H1 (cell line): ENCODE results near the gene POM121L2. TPM values are rescaled to one million over a fixed set of nuclear protein-coding genes. Genes with fewer than 3 reads are reported as not detected.

Experiments
- CTCF ChIA-PET: fragments of 300-600 bp; sonication (Branson Sonifier 250); formaldehyde crosslinking; loops from one replicate; lab custom pipeline; 2021; ENCODE audit not compliant: partially characterized antibody; lab: Charles Lee
- POLR2A ChIA-PET: fragments of 300-600 bp; sonication (Branson Sonifier 250); formaldehyde crosslinking; loops from one replicate; lab custom pipeline; 2021; ENCODE audit warnings: inconsistent platforms; ENCODE audit not compliant: partially characterized antibody; lab: Charles Lee
- DNase-seq, 2 experiments: peaks; one replicate each; pipeline versions ENCODE4 v3.0.0 to v3.0.0-alpha.2; 2010 to 2022; ENCODE audit warnings: low spot score in 2 of 2, low read depth in 1 of 2, mixed read lengths in 1 of 2
- FAIRE-seq: peaks from 2 replicates; lab custom pipeline; 2011; peaks lifted over from hg19 to GRCh38; lab: Jason Lieb, UNC
- H2AFZ ChIP-seq: 2 replicates; pipeline ENCODE4 v1.8.1; 2012; ENCODE audit warnings: low read length, inconsistent platforms
- H2AK5ac ChIP-seq: 2 replicates; pipeline ENCODE4 v1.6.1; 2013; ENCODE audit warnings: low read depth, low read length
- H2BK120ac ChIP-seq: replicated peaks from 2 replicates; pipeline ENCODE3; 2013; ENCODE audit warnings: low read depth, low read length, inconsistent platforms
- H2BK12ac ChIP-seq: 2 replicates; pipeline ENCODE4 v1.6.1; 2013; ENCODE audit warnings: low read depth, low read length
- H2BK15ac ChIP-seq: 2 replicates; pipeline ENCODE4 v1.6.1; 2013; ENCODE audit warnings: low read length
- H2BK20ac ChIP-seq: 2 replicates; pipeline ENCODE4 v1.6.1; 2013; ENCODE audit warnings: low read length
- H2BK5ac ChIP-seq: 2 replicates; pipeline ENCODE4 v1.6.1; 2013; ENCODE audit warnings: low read depth, low read length
- H3K14ac ChIP-seq: 2 replicates; pipeline ENCODE4 v1.6.1; 2013; ENCODE audit warnings: inconsistent platforms; ENCODE audit not compliant: insufficient read length
- H3K18ac ChIP-seq: 2 replicates; pipeline ENCODE4 v1.6.1; 2013; ENCODE audit warnings: low read length; ENCODE audit errors: extremely low read depth
- H3K23ac ChIP-seq: 2 replicates; pipeline ENCODE4 v1.6.1; 2013; ENCODE audit warnings: inconsistent platforms; ENCODE audit not compliant: insufficient read length
- H3K23me2 ChIP-seq: 2 replicates; pipeline ENCODE4 v1.6.1; 2013; ENCODE audit warnings: low read depth, low read length
- H3K27ac ChIP-seq: 2 replicates; pipeline ENCODE4 v1.6.1; 2011; ENCODE audit warnings: low read depth, low read length, inconsistent platforms
- H3K27me3 ChIP-seq, 4 experiments: replicated peaks in 1 of 4; 1 replicate in 1 of 4; 2 replicates in 3 of 4; pipeline versions ENCODE4 v1.6.1 to v1.8.1; 2011 to 2013; ENCODE audit warnings: low read length in 3 of 4, mild to moderate bottlenecking in 3 of 4, inconsistent platforms in 2 of 4, mixed read lengths in 2 of 4, moderate library complexity in 1 of 4; ENCODE audit not compliant: control insufficient read depth in 3 of 4, insufficient read depth in 3 of 4; ENCODE audit errors: extremely low read depth in 1 of 4
- H3K36me3 ChIP-seq, 4 experiments: 2 replicates each; pipeline versions ENCODE4 v1.6.1 to v1.8.1; 2011 to 2013; ENCODE audit warnings: mild to moderate bottlenecking in 4 of 4, low read length in 3 of 4, moderate library complexity in 2 of 4, control low read depth in 1 of 4, inconsistent platforms in 1 of 4; ENCODE audit not compliant: insufficient read depth in 4 of 4, control insufficient read depth in 2 of 4
- H3K4ac ChIP-seq: replicated peaks from 2 replicates; pipeline ENCODE3; 2013; ENCODE audit warnings: low read length, low read depth, mixed read lengths, inconsistent platforms; ENCODE audit not compliant: insufficient read length
- H3K4me1 ChIP-seq, 4 experiments: replicated peaks in 1 of 4; 1 replicate in 1 of 4; 2 replicates in 3 of 4; pipeline versions ENCODE4 v1.6.1 to v1.8.1; 2011 to 2013; ENCODE audit warnings: low read length in 3 of 4, inconsistent platforms in 2 of 4, mixed read lengths in 1 of 4; ENCODE audit not compliant: insufficient read depth in 4 of 4, control insufficient read depth in 3 of 4
- H3K4me2 ChIP-seq, 2 experiments: 2 replicates each; pipeline versions ENCODE4 v1.6.1 to v1.8.1; 2011 to 2013; ENCODE audit warnings: low read depth in 2 of 2, low read length in 2 of 2, control low read depth in 1 of 2, inconsistent platforms in 1 of 2, mild to moderate bottlenecking in 1 of 2; ENCODE audit not compliant: insufficient read depth in 1 of 2
- H3K4me3 ChIP-seq, 4 experiments: fragments of 200-600, 300-600 bp in 1 of 4; sonication (generic), shearing (Covaris generic), sonication (Bioruptor Twin) in 1 of 4; 2 replicates each; pipeline versions ENCODE4 v1.5.1 to v1.8.1; 2011 to 2016; ENCODE audit warnings: low read length in 4 of 4, low read depth in 3 of 4, control low read depth in 2 of 4, inconsistent platforms in 2 of 4, mild to moderate bottlenecking in 2 of 4, mixed read lengths in 1 of 4, moderate library complexity in 1 of 4; ENCODE audit not compliant: insufficient read depth in 2 of 4; ENCODE audit errors: extremely low read depth in 1 of 4
- H3K56ac ChIP-seq: replicated peaks from 2 replicates; pipeline ENCODE3; 2013; ENCODE audit warnings: low read depth, mild to moderate bottlenecking, mixed read lengths, low read length, inconsistent platforms; ENCODE audit not compliant: insufficient read length
- H3K79me1 ChIP-seq: 2 replicates; pipeline ENCODE4 v1.6.1; 2013; ENCODE audit warnings: low read depth, low read length, control low read depth
- H3K79me2 ChIP-seq, 2 experiments: 2 replicates each; pipeline versions ENCODE4 v1.6.1 to v1.8.1; 2012 to 2013; ENCODE audit warnings: low read length in 2 of 2, mild to moderate bottlenecking in 2 of 2, inconsistent platforms in 1 of 2; ENCODE audit not compliant: insufficient read depth in 2 of 2, control insufficient read depth in 1 of 2
- H3K9ac ChIP-seq, 4 experiments: replicated peaks in 1 of 4; 1 replicate in 1 of 4; 2 replicates in 3 of 4; pipeline versions ENCODE4 v1.6.1 to v1.8.1; 2011 to 2013; ENCODE audit warnings: low read depth in 3 of 4, low read length in 3 of 4, control low read depth in 2 of 4, mild to moderate bottlenecking in 2 of 4, moderate library complexity in 2 of 4, inconsistent platforms in 1 of 4; ENCODE audit errors: extremely low read depth in 1 of 4
- H3K9me3 ChIP-seq, 2 experiments: 2 replicates each; pipeline versions ENCODE4 v1.6.1 to v1.8.1; 2012 to 2013; ENCODE audit warnings: mild to moderate bottlenecking in 2 of 2, moderate library complexity in 2 of 2, control low read depth in 1 of 2, inconsistent platforms in 1 of 2, low read depth in 1 of 2, low read length in 1 of 2, mixed read lengths in 1 of 2; ENCODE audit not compliant: insufficient read depth in 2 of 2
- H4K20me1 ChIP-seq, 2 experiments: replicated peaks in 1 of 2; 2 replicates each; pipeline versions ENCODE3 to v1.8.1; 2011 to 2013; ENCODE audit warnings: inconsistent platforms in 2 of 2, low read length in 2 of 2, mild to moderate bottlenecking in 1 of 2; ENCODE audit not compliant: insufficient read depth in 2 of 2, control insufficient read depth in 1 of 2
- H4K5ac ChIP-seq: 2 replicates; pipeline ENCODE4 v1.6.1; 2013; ENCODE audit warnings: low read length, low read depth, mixed read lengths, inconsistent platforms; ENCODE audit not compliant: insufficient read length
- H4K8ac ChIP-seq: 2 replicates; pipeline ENCODE4 v1.8.0; 2013; ENCODE audit warnings: mild to moderate bottlenecking, moderate library complexity, low read length, inconsistent platforms; ENCODE audit not compliant: insufficient read depth; ENCODE audit errors: extremely low read depth
- H4K91ac ChIP-seq: replicated peaks from 2 replicates; pipeline ENCODE3; 2013; ENCODE audit warnings: low read length, mixed read lengths, inconsistent platforms; ENCODE audit not compliant: insufficient read length
- CEBPB ChIP-seq: IDR thresholded peaks from 2 replicates; pipeline ENCODE4 v1.6.1; 2012; ENCODE audit warnings: low read depth, low read length
- CHD1 ChIP-seq: IDR thresholded peaks from 2 replicates; pipeline ENCODE4 v1.6.1; 2012; ENCODE audit warnings: low read depth, low read length, improper control_type of control experiment
- CREB1 ChIP-seq: IDR thresholded peaks from 2 replicates; pipeline ENCODE4 v1.6.1; 2012; ENCODE audit warnings: inconsistent platforms
- EZH2 ChIP-seq: fragments of 200-600 bp; sonication (generic); IDR thresholded peaks from 2 replicates; pipeline ENCODE4 v1.7.1; 2012; ENCODE audit warnings: low read depth, mild to moderate bottlenecking, moderate library complexity, low read length, inconsistent platforms; ENCODE audit not compliant: severe bottlenecking
- GTF2F1 ChIP-seq: IDR thresholded peaks from 2 replicates; pipeline ENCODE4 v1.6.1; 2012; ENCODE audit warnings: low read depth, low read length, improper control_type of control experiment, borderline replicate concordance
- HDAC2 ChIP-seq, 2 experiments: fragments of 300-600 bp in 1 of 2; sonication (generic) in 1 of 2; IDR thresholded peaks; 2 replicates each; pipeline ENCODE4 v1.6.1; 2011 to 2012; ENCODE audit warnings: low read depth in 2 of 2, low read length in 2 of 2, mild to moderate bottlenecking in 2 of 2, moderate library complexity in 2 of 2, borderline replicate concordance in 1 of 2, inconsistent platforms in 1 of 2
- JUN ChIP-seq: IDR thresholded peaks from 2 replicates; pipeline ENCODE4 v1.6.1; 2011; ENCODE audit warnings: low read depth, mild to moderate bottlenecking, improper control_type of control experiment, low read length
- KDM4A ChIP-seq: IDR thresholded peaks from one replicate; pipeline ENCODE4 v1.7.1; 2012; ENCODE audit warnings: low read depth, mild to moderate bottlenecking, moderate library complexity, low read length, inconsistent platforms; ENCODE audit not compliant: severe bottlenecking
- POLR2A ChIP-seq, 2 experiments: IDR thresholded peaks; 1 replicate in 1 of 2; 2 replicates in 1 of 2; pipeline ENCODE4 v1.6.1; 2011; ENCODE audit warnings: low read depth in 2 of 2, low read length in 2 of 2, mild to moderate bottlenecking in 2 of 2; ENCODE audit errors: control extremely low read depth in 1 of 2
- POLR2AphosphoS5 ChIP-seq: IDR thresholded peaks from 2 replicates; pipeline ENCODE4 v1.6.1; 2011; ENCODE audit warnings: low read depth, low read length
- RXRA ChIP-seq: IDR thresholded peaks from 2 replicates; pipeline ENCODE4 v1.6.1; 2011; ENCODE audit warnings: low read depth, mild to moderate bottlenecking, low read length, moderate library complexity; ENCODE audit not compliant: insufficient read depth
- SRF ChIP-seq: IDR thresholded peaks from 2 replicates; pipeline ENCODE4 v1.6.1; 2011; ENCODE audit warnings: mild to moderate bottlenecking, low read depth, low read length, moderate library complexity
- WGBS, 2 experiments: shearing (Covaris generic) in 1 of 2; methylation state at CpG; one replicate each; pipeline versions ENCODE4 v1.1.6 to v1.1.7; 2013 to 2015; ENCODE audit warnings: low lambda C conversion rate in 2 of 2, mixed read lengths in 2 of 2, inconsistent platforms in 1 of 2, low coverage in 1 of 2, missing lambda C conversion rate in 1 of 2; ENCODE audit not compliant: insufficient replicate concordance in 2 of 2, insufficient coverage in 1 of 2, insufficient read length in 1 of 2; ENCODE audit errors: extremely low coverage in 1 of 2, missing lambda C conversion rate in 1 of 2; 5-methylcytosine and 5-hydroxymethylcytosine counted together
- polyA plus RNA-seq, 7 experiments: library from polyadenylated mRNA; depleted of rRNA in 3 of 7; stranded (reverse) in 5 of 7; unstranded in 2 of 7; fragments of >200 nt in 5 of 7; fragments of 200-250 nt in 2 of 7; gene quantifications; 1 replicate in 5 of 7; 2 replicates in 1 of 7; 4 replicates in 1 of 7; pipeline versions ENCODE4 v1.2.1 to v1.2.3, GENCODE V29; 2011 to 2013; ENCODE audit warnings: missing spikeins in 2 of 7, mixed read lengths in 2 of 7
- total RNA-seq: library from RNA; stranded (reverse); fragmentation: NEBNext Ultra II Directional; extraction: Animal tissue kit (Norgen Biotek cat#: 25700); gene quantifications from 2 replicates; pipeline ENCODE4 v1.2.1, GENCODE V29; 2021
- TF ChIP-seq, protein P1 (sequence below): IDR thresholded peaks from 2 replicates; pipeline ENCODE4 v1.6.1; 2012; ENCODE audit warnings: inconsistent platforms

POM121L2 gene
- total and polyA plus RNA-seq, 2 of the 8 experiments (the other 6 are each of a cell fraction or from before 2014, with no cell fraction given): 0.05 to 0.09 TPM

DNA sequence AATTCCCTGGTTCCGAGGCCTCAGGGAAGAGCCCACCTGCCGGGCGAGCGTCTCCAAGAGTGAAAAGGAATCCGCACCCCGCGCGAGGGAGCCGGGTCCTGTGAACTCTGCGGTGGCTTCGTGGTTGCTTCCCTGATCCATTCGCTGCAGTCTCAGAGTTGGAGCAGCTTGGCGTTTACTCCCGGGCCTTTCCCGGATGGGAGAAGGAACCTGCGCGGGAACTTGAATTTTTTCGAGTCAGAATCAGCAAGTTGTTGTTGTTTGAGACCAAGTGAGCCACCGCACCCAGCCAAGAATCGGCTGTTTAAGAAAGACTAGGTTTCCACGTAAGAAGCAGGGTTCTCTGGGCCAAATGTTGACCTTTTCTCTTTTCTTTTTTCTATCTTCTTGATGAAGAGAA, 51.7 kb downstream of the POM121L2 start:
- H3K27me3 ChIP-seq: no peaks in the 10 kb centered on the region; a peak in 1 of 7 replicates
- H3K4ac ChIP-seq: no peak overlapping the region
- CTCF ChIA-PET: interaction anchor here (0.6 to 2.4 kb wide), 5 partner anchors 8 to 429 kb away, joined by 3 to 12 read pairs (median 4); partner anchors contain the start of gene POM121L2
- TF ChIP-seq JUN: no peak
- no peak for TF ChIP-seq RXRA
- no peak for TF ChIP-seq CREB1
- no peak for TF ChIP-seq CEBPB
- TF ChIP-seq GTF2F1: no peak
- TF ChIP-seq CHD1: no peak
- TF ChIP-seq HDAC2 (IDR thresholded peaks at IDR 0.05; ENCODE audit: borderline replicate concordance in 1 of 2, low read depth in 2 of 2, low read length in 2 of 2): no peak
- TF ChIP-seq POLR2AphosphoS5: no peak
- TF ChIP-seq EZH2: no peak
- TF ChIP-seq, protein P1, sequence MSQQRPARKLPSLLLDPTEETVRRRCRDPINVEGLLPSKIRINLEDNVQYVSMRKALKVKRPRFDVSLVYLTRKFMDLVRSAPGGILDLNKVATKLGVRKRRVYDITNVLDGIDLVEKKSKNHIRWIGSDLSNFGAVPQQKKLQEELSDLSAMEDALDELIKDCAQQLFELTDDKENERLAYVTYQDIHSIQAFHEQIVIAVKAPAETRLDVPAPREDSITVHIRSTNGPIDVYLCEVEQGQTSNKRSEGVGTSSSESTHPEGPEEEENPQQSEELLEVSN: no peak
- TF ChIP-seq SRF: no peak
- peak; percentile 64 for TF ChIP-seq KDM4A
- no peak for TF ChIP-seq POLR2A (IDR thresholded peaks at IDR 0.05; ENCODE audit: control extremely low read depth in 1 of 2, low read depth in 2 of 2, low read length in 2 of 2)

More for the DNA sequence above, 51.7 kb downstream of the POM121L2 start:
- H3K4me1 ChIP-seq: no peaks in the 10 kb centered on the region
- peak overlapping the region in 3 of 4 experiments; percentile 10 to 36 (median 13); a peak in 3 of 7 replicates for H3K9ac ChIP-seq
- H3K23me2 ChIP-seq: peaks cover 10% of the 10 kb centered on the region
- H3K56ac ChIP-seq: no peak overlapping the region
- H2BK5ac ChIP-seq: no peak overlapping the region
- no peak overlapping the region for H3K14ac ChIP-seq
- H4K5ac ChIP-seq: no peak overlapping the region
- H2AFZ ChIP-seq: peak overlapping the region; percentile 69
- H2BK15ac ChIP-seq: no peak overlapping the region
- H4K8ac ChIP-seq: no peak overlapping the region
- no peaks in the 10 kb centered on the region for H3K79me2 ChIP-seq
- H4K20me1 ChIP-seq: no peaks in the 10 kb centered on the region
- no peak overlapping the region for H2BK120ac ChIP-seq
- FAIRE-seq (peak; percentile 71), DNase-seq (no peak)
- 6% methylated on average over 18 of the region's 21 CpGs; no CpG with 5 or more reads in 1 of the 2 experiments for WGBS, 2 experiments
- H3K9me3 ChIP-seq: no peaks in the 10 kb centered on the region
- POLR2A ChIA-PET: interaction anchor here (1.3 to 1.5 kb wide), 5 partner anchors 9 to 113 kb away, joined by 3 to 14 read pairs (median 4); a partner anchor contains a TSS
- H2BK20ac ChIP-seq: no peak overlapping the region
- H3K36me3 ChIP-seq: no peaks in the 10 kb centered on the region
- H3K4me3 ChIP-seq: peak overlapping the region; percentile 59 to 95 (median 73)
- no peak overlapping the region for H2AK5ac ChIP-seq
- H3K27ac ChIP-seq: no peak overlapping the region
- no peak overlapping the region; the same call in 1 of the 2 replicates for H3K18ac ChIP-seq
- H3K4me2 ChIP-seq: peak overlapping the region; percentile 72 to 73
- H2BK12ac ChIP-seq: no peak overlapping the region
- H4K91ac ChIP-seq: no peak overlapping the region
- no peaks in the 10 kb centered on the region for H3K79me1 ChIP-seq
- no peak overlapping the region for H3K23ac ChIP-seq
